Measurements from ENCODE around the gene AIG1.

DNA sequence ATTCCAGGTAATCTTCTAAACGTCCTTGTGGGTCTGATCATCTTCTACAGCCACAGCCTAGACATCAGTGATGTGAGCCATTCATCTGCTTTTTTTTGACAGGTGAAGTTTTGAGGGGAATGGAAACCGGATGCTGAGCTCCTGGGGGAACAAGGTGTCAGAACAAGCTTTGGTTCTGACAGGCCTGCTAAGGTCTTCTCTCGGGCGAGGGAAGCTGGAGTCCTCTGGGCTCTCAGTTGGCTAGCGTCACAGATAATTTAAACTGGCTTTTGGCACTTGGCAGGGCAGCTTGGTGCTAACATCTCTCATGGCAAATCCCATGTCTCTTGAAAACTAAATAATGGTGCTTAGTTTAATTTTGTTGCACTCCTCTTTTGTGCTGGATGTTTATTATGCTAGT lies 8.4 kb upstream of the AIG1 start:
- TF ChIP-seq GATA3 (IDR thresholded peaks at IDR 0.05; ENCODE audit: low read depth, low read length): no peak
- no peak for TF ChIP-seq GATA2 (IDR thresholded peaks at IDR 0.05; ENCODE audit: low read depth, low read length)
